ENCODE results near the gene ARV1.

DNA sequence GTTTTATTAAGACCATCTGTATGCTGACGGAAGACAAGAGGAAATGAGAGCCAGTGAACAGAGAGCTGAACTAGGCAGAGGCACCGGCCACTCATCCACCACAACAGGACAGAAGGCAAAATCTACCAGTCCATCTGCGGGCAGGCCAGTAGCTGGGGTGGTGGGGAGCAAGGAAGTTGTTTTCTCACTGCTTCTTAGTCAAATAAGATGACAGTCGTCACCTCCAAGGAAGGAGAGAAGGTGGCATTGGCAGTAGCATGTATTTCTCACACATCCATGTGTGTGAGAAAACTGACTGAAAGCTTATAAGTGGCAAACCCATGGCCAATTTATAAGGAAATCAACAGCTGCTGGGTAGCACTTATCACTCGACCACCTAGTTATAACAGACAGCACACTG is 8.5 kb upstream of the ARV1 start:
- no peak for TF ChIP-seq POLR2A (IDR thresholded peaks at IDR 0.05; ENCODE audit: low read depth, low read length)
- TF ChIP-seq, protein P1, sequence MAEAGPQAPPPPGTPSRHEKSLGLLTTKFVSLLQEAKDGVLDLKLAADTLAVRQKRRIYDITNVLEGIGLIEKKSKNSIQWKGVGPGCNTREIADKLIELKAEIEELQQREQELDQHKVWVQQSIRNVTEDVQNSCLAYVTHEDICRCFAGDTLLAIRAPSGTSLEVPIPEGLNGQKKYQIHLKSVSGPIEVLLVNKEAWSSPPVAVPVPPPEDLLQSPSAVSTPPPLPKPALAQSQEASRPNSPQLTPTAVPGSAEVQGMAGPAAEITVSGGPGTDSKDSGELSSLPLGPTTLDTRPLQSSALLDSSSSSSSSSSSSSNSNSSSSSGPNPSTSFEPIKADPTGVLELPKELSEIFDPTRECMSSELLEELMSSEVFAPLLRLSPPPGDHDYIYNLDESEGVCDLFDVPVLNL (IDR thresholded peaks at IDR 0.05; ENCODE audit: low read depth, low read length): no peak
- TF ChIP-seq, protein P2, sequence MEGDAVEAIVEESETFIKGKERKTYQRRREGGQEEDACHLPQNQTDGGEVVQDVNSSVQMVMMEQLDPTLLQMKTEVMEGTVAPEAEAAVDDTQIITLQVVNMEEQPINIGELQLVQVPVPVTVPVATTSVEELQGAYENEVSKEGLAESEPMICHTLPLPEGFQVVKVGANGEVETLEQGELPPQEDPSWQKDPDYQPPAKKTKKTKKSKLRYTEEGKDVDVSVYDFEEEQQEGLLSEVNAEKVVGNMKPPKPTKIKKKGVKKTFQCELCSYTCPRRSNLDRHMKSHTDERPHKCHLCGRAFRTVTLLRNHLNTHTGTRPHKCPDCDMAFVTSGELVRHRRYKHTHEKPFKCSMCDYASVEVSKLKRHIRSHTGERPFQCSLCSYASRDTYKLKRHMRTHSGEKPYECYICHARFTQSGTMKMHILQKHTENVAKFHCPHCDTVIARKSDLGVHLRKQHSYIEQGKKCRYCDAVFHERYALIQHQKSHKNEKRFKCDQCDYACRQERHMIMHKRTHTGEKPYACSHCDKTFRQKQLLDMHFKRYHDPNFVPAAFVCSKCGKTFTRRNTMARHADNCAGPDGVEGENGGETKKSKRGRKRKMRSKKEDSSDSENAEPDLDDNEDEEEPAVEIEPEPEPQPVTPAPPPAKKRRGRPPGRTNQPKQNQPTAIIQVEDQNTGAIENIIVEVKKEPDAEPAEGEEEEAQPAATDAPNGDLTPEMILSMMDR (IDR thresholded peaks at IDR 0.05 in 2 of 3, conservative IDR thresholded peaks at IDR 0.05 in 1 of 3; ENCODE audit: control insufficient read depth in 2 of 3, extremely low read depth in 1 of 3, insufficient read depth in 1 of 3, low read depth in 3 of 3, low read length in 3 of 3): no peak
